Subcutaneous adipose tissue (tissue), 4 donors: ENCODE data around the gene SBK2. TPM values are rescaled to one million over a fixed set of nuclear protein-coding genes. Genes with fewer than 3 reads are reported as not detected.

Source experiments
- total RNA-seq, 4 donors: library from RNA; depleted of rRNA; stranded (reverse); fragments of >200 nt; gene quantifications; one replicate each; pipeline ENCODE4 v1.1.0, GENCODE V29; 2016
- TF ChIP-seq, protein P1 (sequence below): fragments of 450-650 bp; IDR thresholded peaks from one replicate; pipeline ENCODE4 v1.5.1; 2016; ENCODE audit warnings: low read depth, mild to moderate bottlenecking, control low read depth, antibody characterized with exemption, moderate library complexity

The SBK2 gene
- total RNA-seq, 4 donors from 2014 or later = not detected

DNA sequence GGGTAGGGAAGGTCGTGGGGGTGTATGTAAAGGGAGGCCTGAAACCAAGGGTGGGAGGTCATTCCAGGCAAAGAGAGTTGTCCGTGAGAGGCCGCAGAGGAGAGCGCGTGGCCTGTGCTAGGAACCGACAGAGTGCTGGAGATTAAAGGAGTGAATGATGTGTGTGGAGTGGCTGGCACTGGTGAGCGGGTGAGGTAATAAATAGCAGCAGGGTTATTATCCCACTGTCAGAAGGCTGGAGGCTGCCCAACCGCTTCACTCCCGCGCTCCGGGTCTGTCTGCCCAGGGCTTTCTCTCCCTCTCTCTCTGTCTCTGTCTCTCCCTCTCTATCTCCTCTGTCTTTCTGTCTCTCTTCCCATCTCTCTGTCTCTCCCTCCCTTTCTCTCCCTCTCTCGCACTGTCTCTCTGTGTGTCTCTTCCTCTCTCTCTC lies 26.3 kb upstream of the SBK2 start:
- TF ChIP-seq, protein P1, sequence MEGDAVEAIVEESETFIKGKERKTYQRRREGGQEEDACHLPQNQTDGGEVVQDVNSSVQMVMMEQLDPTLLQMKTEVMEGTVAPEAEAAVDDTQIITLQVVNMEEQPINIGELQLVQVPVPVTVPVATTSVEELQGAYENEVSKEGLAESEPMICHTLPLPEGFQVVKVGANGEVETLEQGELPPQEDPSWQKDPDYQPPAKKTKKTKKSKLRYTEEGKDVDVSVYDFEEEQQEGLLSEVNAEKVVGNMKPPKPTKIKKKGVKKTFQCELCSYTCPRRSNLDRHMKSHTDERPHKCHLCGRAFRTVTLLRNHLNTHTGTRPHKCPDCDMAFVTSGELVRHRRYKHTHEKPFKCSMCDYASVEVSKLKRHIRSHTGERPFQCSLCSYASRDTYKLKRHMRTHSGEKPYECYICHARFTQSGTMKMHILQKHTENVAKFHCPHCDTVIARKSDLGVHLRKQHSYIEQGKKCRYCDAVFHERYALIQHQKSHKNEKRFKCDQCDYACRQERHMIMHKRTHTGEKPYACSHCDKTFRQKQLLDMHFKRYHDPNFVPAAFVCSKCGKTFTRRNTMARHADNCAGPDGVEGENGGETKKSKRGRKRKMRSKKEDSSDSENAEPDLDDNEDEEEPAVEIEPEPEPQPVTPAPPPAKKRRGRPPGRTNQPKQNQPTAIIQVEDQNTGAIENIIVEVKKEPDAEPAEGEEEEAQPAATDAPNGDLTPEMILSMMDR = no peak

DNA sequence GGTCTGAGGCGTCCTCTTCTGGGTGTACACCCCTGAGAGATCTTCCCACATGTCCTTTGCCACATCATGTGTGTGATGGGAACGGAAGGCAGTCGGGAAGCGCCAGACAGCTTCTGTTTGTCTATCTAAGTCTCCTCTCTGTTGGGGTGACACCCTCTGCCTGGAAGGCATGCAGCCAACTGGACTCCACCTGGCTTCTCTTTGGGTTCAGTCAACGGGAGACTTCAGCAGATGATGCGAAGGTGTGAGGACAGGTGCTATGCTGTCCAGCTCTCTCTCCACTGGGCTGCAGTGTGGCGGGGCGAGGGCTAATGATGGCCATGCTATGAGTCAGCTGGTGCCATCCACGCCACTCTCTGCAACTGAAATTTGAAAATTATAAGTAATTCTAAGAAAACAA lies 22.8 kb upstream of the SBK2 start:
- TF ChIP-seq, protein P1 = no peak

DNA sequence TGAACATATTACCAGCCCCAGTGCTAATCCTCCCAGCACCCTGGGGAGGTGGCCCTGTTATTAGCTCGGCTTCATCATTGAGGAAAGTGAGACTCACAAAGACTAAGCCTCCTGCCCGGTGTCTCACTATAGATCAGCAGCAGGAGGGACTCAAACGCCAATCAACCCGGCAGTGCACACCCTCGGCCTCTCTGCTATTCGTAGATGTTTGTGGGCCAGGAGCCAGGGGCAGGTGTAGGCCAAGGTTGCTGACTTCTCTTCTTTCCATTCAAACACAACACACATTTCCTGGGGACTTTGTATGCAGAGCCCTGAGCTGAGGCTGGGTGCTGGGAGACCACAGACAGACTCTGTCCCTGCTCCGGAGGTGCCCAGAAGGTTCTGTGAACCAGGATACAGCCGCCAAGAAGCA lies 17.8 kb upstream of the SBK2 start:
- TF ChIP-seq, protein P1 = no peak

DNA sequence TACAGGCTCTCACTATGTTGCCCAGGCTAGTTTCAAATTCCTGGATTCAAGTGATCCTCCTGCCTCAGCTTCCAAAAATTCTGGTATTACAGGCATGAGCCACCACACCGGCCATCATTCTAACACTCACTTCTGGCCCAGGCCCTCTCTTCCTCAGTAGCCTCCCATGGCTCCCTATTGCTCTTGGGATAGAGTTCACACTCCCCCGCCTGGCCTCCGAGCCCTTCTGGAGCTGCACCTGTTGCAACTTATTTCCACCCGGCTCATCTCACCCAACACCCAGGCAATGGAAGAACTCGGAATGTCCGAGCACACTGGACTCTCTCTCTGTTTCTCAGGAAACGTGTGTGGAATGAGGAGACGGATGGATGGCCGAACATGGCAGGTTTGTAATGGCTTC lies 17.4 kb upstream of the SBK2 start:
- TF ChIP-seq, protein P1 = no peak

DNA sequence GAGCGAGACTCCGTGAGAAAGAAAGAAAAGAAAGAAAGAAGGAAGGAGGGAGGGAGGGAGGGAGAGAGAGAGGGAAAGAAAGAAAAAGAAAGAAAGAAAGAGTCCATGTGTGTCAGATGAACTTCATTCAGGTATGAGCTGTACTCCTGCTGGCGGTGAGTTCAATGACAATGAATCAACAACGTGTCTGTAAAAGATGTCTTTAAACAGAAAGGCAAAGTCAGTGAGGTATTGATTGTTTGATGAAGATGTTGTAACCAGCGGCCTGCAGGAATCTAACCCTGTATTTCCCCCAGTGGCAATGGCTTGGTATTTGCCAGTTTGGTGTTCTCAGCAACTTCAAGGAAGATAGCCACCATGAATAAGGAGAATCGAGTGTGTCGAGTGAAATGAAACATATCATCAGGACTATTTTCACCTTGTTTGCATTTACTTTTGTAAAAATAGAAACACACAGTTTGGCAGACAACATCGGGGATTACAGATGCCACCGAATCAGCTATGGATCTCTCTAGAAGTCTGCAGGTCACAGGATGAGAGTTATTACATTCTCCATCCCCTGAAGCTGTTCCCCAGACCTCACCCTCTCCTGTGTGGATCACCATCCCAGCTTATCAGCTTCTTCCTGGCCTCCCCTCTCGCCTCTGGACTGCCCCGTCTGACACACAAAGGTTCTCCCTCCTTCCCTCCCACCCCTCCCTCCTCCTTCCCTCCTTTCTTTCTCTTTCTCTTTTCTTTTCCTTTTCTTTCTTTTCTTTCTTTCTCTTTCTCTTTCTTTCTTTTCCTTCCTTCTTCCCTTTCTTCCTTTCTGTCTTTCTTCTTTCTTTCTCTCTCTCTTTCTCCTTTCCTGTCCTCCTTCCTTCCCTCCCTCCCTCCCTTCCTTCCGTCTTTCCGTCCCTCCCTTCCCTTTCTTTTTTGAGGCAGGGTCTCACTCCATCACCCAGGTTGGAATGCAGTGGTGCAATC lies 16.6 kb upstream of the SBK2 start:
- TF ChIP-seq, protein P1 = no peak

DNA sequence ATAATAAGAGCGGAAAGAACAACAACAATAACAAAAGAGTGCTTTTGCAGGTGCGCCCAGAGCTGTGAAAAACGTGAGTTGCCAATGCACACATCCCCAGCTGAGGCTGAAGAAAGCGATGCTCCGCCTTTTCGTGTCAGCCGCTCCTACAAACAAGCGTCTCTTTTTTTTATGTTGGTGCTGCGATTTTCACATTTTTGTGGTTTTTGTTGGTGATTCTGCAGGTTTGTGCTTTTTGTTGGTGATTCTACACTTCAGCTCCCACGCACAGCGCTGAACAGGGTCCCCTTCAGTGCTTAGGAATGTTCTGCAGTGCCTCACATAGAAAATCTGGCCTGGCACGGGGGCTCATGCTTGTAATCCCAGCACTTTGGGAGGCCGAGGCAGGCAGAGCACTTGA lies 15.7 kb upstream of the SBK2 start:
- TF ChIP-seq, protein P1 = no peak

DNA sequence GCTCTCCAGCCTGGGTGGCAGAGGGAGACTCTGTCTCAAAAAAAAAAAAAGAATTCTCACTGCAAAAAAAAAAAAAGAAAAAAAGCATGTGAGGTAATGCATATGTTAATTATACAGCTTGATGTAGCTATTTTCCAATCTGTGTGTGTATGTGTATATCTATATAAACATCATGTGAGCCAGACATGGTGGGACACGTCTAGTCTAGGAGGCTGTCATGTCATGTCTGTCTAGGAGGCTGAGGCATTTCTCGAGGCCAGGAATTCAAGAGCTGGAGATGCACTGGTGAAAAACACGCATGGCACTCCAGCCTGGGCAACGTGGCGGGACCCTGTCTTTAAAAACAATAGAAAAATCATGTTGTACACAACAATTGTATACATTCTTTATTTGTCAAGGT lies 15.3 kb upstream of the SBK2 start:
- TF ChIP-seq, protein P1 = no peak
